ENCODE data around the gene ARHGAP33.

The ARHGAP33 gene, protein sequence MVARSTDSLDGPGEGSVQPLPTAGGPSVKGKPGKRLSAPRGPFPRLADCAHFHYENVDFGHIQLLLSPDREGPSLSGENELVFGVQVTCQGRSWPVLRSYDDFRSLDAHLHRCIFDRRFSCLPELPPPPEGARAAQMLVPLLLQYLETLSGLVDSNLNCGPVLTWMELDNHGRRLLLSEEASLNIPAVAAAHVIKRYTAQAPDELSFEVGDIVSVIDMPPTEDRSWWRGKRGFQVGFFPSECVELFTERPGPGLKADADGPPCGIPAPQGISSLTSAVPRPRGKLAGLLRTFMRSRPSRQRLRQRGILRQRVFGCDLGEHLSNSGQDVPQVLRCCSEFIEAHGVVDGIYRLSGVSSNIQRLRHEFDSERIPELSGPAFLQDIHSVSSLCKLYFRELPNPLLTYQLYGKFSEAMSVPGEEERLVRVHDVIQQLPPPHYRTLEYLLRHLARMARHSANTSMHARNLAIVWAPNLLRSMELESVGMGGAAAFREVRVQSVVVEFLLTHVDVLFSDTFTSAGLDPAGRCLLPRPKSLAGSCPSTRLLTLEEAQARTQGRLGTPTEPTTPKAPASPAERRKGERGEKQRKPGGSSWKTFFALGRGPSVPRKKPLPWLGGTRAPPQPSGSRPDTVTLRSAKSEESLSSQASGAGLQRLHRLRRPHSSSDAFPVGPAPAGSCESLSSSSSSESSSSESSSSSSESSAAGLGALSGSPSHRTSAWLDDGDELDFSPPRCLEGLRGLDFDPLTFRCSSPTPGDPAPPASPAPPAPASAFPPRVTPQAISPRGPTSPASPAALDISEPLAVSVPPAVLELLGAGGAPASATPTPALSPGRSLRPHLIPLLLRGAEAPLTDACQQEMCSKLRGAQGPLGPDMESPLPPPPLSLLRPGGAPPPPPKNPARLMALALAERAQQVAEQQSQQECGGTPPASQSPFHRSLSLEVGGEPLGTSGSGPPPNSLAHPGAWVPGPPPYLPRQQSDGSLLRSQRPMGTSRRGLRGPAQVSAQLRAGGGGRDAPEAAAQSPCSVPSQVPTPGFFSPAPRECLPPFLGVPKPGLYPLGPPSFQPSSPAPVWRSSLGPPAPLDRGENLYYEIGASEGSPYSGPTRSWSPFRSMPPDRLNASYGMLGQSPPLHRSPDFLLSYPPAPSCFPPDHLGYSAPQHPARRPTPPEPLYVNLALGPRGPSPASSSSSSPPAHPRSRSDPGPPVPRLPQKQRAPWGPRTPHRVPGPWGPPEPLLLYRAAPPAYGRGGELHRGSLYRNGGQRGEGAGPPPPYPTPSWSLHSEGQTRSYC

DNA sequence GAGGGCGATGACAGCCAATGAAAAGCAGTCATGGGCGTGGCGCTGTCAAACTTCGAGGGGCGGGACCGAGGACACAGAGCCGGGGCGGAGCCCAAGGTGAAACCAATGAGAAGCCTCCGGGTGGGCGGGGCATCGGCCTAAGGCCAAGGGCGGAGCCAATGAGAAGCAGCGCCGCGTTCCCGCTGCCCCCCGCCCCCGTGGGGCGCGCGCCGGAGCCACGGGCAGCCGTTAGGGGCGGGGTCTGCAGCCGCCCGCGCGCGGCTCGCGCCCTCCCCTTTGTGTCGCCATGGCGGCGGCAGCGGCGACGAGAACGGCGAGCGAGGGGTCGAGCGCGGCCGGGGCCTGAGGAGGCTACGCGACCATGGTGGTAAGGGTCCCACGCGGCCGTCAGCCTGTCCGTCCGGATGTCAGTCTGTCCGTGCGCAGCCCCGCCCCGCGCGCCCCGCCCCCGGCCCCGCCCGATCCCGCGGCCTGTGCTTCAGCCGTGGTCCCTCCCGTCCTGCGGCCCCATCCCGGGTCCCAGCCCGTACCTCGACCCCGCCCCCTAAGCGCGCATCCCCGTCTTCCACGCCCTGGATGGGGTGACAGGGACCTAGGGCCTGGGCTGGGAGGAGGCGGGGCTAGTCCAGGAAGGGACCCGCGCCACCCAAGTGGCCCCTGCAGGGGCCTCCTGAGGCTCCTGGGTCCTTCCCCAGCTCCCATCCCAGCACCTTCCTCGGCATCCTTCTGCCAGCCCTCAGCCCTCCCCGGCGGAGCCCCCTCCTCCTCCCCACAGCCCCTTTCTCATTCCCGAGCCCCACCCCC is at the start of gene ARHGAP33:
Gene ARHGAP33, plus strand, starts transcription at position 267 of the 804 bp plus-strand sequence. Its CDS starts 95 bp downstream, at position 362.
- Mint-ChIP-seq H3K9me3 (no peaks in the 10 kb centered on the region), H3K4me3 (peak within 1 kb of the TSS; percentile 92), H3K36me3 (ENCODE audit: low read depth) (peaks cover 17% of the 10 kb centered on the region), H3K27me3 (ENCODE audit: low read depth) (no peaks in the 10 kb centered on the region), H3K4me1 (ENCODE audit: low read depth) (peaks cover 18% of the 10 kb centered on the region), H3K27ac (peak within 1 kb of the TSS; percentile 88)
- peak; percentile 99 for DNase-seq (ENCODE audit: low spot score)

DNA sequence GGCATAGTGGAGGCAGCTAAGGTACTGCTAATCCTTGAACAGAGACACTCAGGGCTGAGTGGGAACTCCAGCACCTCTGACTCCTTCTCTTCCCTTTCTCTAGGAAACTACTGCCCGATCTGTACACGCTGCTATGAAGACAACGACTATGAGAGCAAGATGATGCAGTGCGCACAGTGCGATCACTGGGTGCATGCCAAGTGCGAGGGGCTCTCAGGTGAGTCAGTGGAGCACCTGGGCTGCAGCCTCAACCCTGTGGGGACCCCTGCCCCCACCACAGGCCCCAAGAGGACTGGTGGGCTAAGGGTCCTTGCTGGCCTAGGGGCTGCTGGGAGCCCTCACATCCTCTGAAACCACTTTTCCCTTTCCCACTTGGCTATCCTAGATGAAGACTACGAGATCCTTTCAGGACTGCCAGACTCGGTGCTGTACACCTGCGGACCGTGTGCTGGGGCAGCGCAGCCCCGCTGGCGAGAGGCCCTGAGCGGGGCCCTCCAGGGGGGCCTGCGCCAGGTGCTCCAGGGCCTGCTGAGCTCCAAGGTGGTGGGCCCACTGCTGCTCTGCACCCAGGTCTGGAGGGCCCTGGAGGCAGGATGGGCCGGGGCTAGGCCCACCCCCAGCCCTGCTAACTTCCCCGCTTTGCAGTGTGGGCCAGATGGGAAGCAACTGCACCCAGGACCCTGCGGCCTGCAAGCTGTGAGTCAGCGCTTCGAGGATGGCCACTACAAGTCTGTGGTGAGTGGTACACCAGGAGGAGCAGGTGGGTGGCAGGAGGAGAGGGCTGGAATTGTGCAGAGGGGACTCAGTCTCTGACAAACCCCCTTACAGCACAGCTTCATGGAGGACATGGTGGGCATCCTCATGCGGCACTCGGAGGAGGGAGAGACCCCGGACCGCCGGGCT is 48.1 kb upstream of the ARHGAP33 start:
- Mint-ChIP-seq H3K27me3 (ENCODE audit: low read depth) (no peaks in the 10 kb centered on the region), H3K4me3 (no peak overlapping the region), H3K27ac (no peak overlapping the region), H3K36me3 (ENCODE audit: low read depth) (peaks cover 78% of the 10 kb centered on the region), H3K9me3 (no peaks in the 10 kb centered on the region), H3K4me1 (ENCODE audit: low read depth) (no peaks in the 10 kb centered on the region)
- DNase-seq (ENCODE audit: low spot score) = no peak

DNA sequence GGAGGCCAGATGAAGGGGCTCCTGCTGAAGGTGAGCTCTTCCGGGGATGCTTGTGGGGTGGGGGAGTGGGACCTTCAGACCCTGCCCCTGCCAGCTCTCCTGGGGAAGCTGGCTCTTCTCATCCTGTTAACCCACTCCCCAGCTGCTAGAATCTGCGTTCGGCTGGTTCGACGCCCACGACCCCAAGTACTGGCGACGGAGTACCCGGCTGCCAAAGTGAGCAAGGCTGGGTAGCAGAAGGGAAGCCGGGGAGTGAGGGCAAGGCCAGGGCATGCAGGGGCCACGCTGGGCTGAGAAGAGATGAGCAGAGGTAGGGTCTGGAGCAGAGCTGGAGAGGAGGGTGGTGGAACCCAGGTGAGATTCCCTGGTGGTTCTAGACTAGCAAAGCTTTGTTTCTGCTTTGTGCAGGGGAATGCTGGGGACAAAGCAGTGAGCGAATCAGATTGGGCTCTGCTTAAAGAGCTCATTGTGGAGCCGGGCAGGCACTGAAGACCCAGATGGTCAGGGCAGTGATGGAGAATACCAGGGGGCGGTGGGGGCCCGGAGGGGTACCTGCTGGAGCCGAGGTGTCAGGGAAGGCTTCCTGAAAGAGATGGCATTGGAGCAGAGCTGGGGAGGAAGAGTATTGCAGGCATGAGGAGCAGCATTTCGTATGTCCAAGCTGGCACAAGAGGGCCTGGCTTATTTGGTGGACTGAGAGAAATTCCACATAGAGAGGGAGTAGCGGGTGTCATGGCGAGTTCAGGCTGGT is 47.2 kb upstream of the ARHGAP33 start:
- Mint-ChIP-seq H3K4me1 (ENCODE audit: low read depth) (no peaks in the 10 kb centered on the region), H3K9me3 (no peaks in the 10 kb centered on the region), H3K4me3 (no peak overlapping the region), H3K36me3 (ENCODE audit: low read depth) (peaks cover 72% of the 10 kb centered on the region), H3K27me3 (ENCODE audit: low read depth) (no peaks in the 10 kb centered on the region), H3K27ac (no peak overlapping the region)
- DNase-seq (ENCODE audit: low spot score) = no peak

DNA sequence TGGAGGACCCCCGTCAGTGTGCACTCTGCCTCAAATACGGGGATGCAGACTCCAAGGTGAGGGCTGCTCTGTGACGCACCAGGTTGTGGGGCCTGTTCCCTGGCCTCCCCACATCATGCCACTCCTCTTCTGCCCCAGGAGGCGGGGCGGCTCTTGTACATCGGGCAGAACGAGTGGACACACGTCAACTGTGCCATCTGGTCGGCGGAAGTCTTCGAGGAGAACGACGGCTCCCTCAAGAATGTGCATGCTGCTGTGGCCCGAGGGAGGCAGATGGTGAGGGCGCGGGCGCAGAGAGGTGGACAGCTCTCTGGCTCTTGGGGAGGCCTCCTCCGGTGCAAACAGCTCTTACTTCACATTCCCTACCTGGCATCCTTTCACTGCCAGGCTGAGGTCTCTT is 46.3 kb upstream of the ARHGAP33 start:
- no peak for DNase-seq (ENCODE audit: low spot score)
- Mint-ChIP-seq H3K4me1 (ENCODE audit: low read depth) (no peaks in the 10 kb centered on the region), H3K4me3 (no peak overlapping the region), H3K27me3 (ENCODE audit: low read depth) (no peaks in the 10 kb centered on the region), H3K9me3 (no peaks in the 10 kb centered on the region), H3K27ac (no peak overlapping the region), H3K36me3 (ENCODE audit: low read depth) (peaks cover 68% of the 10 kb centered on the region)

DNA sequence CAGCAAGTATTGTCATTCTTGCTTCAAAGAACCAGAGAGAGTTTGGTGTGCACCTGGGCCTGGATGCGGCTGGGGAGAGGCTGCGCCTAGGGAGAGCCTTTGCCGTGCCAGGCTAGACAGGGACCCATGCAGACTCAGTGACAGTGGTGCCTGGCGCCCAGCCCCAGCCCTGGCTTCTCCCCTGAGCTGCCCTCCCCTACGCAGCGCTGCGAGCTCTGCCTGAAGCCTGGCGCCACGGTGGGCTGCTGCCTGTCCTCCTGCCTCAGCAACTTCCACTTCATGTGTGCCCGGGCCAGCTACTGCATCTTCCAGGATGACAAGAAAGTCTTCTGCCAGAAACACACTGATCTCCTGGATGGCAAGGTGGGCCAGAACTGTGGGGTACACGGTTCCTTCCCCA is 45.6 kb upstream of the ARHGAP33 start:
- Mint-ChIP-seq H3K36me3 (ENCODE audit: low read depth) (peaks cover 70% of the 10 kb centered on the region), H3K27me3 (ENCODE audit: low read depth) (no peaks in the 10 kb centered on the region), H3K4me1 (ENCODE audit: low read depth) (no peaks in the 10 kb centered on the region), H3K9me3 (no peaks in the 10 kb centered on the region), H3K4me3 (no peak overlapping the region), H3K27ac (no peak overlapping the region)
- no peak for DNase-seq (ENCODE audit: low spot score)

DNA sequence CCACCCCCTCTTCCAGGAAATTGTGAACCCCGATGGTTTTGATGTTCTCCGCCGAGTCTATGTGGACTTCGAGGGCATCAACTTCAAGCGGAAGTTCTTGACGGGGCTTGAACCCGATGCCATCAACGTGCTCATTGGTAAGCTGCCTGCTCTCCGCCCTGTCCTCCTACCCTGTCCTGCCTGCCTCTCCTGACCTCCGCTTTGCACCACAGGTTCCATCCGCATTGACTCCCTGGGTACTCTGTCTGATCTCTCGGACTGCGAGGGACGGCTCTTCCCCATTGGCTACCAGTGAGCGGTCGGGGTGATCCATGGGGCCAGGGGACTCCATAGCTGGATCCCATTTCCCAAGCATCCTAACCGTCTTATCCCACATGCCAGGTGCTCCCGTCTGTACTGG is 45.0 kb upstream of the ARHGAP33 start:
- Mint-ChIP-seq H3K9me3 (no peaks in the 10 kb centered on the region), H3K4me1 (ENCODE audit: low read depth) (no peaks in the 10 kb centered on the region), H3K27ac (no peak overlapping the region), H3K4me3 (no peak overlapping the region), H3K36me3 (ENCODE audit: low read depth) (peaks cover 68% of the 10 kb centered on the region), H3K27me3 (ENCODE audit: low read depth) (no peaks in the 10 kb centered on the region)
- DNase-seq (ENCODE audit: low spot score) = no peak

DNA sequence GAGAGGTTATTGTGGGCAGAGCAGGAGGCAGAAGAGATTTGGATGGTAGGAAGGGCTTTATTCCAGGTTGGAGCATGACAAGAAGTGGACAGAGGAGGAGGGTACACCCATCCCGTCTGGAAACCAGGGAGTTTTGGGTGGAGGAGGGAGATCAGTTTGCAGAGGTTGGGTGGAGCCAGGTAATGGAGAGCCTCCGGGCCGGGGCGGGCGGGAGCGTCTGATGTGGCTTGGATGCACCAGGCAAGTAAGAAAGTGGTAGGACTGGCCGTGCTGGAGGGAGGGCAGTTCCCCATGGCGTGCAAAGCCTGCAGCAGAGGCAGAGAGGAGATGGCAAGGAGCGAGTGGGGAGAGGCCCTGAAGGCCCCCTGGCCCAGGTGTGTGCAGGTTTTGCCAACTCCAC is 44.0 kb upstream of the ARHGAP33 start:
- H3K4me1 Mint-ChIP-seq (ENCODE audit: low read depth) = no peaks in the 10 kb centered on the region
- H3K27ac Mint-ChIP-seq = no peak overlapping the region
- peaks cover 63% of the 10 kb centered on the region for H3K36me3 Mint-ChIP-seq (ENCODE audit: low read depth)
- H3K9me3 Mint-ChIP-seq = no peaks in the 10 kb centered on the region
- no peak overlapping the region for H3K4me3 Mint-ChIP-seq
- no peaks in the 10 kb centered on the region for H3K27me3 Mint-ChIP-seq (ENCODE audit: low read depth)
- DNase-seq (ENCODE audit: low spot score) = no peak

DNA sequence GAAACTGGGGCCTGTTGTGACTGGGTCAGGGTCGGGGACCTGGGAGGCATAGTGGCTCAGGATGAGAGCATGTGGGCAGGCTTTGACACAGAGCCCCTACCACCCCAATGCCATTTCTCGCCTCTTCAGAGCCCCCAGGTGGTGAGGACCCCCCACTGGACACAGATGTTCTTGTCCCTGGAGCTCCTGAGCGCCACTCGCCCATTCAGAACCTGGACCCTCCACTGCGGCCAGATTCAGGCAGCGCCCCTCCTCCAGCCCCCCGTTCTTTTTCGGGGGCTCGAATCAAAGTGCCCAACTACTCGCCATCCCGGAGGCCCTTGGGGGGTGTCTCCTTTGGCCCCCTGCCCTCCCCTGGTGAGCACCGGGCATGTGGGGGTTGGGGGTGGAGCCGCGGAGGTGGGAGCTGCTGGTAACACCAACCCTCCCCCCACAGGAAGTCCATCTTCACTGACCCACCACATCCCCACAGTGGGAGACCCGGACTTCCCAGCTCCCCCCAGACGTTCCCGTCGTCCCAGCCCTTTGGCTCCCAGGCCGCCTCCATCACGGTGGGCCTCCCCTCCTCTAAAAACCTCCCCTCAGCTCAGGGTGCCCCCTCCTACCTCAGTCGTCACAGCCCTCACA is 43.5 kb upstream of the ARHGAP33 start:
- no peak for DNase-seq (ENCODE audit: low spot score)
- Mint-ChIP-seq H3K9me3 (no peaks in the 10 kb centered on the region), H3K4me1 (ENCODE audit: low read depth) (peaks cover 3% of the 10 kb centered on the region), H3K27me3 (ENCODE audit: low read depth) (no peaks in the 10 kb centered on the region), H3K27ac (no peak overlapping the region), H3K4me3 (no peak overlapping the region), H3K36me3 (ENCODE audit: low read depth) (peaks cover 67% of the 10 kb centered on the region)

DNA sequence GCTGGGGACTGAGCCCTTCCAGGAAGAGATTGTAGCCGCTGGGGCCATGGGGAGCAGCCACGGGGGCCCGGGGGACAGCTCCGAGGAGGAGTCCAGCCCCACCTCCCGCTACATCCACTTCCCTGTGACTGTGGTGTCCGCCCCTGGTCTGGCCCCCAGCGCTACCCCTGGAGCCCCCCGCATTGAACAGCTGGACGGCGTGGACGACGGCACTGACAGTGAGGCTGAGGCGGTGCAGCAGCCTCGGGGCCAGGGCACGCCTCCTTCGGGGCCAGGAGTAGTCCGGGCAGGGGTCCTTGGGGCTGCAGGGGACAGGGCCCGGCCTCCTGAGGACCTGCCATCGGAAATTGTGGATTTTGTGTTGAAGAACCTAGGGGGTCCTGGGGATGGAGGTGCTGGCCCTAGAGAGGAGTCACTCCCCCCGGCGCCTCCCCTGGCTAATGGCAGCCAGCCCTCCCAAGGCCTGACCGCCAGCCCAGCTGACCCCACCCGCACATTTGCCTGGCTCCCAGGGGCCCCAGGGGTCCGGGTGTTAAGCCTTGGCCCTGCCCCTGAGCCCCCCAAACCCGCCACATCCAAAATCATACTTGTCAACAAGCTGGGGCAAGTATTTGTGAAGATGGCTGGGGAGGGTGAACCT is 42.7 kb upstream of the ARHGAP33 start:
- H3K9me3 Mint-ChIP-seq = no peaks in the 10 kb centered on the region
- no peak overlapping the region for H3K27ac Mint-ChIP-seq
- H3K27me3 Mint-ChIP-seq (ENCODE audit: low read depth) = no peaks in the 10 kb centered on the region
- DNase-seq (ENCODE audit: low spot score) = no peak
- peaks cover 7% of the 10 kb centered on the region for H3K4me1 Mint-ChIP-seq (ENCODE audit: low read depth)
- no peak overlapping the region for H3K4me3 Mint-ChIP-seq
- peaks cover 67% of the 10 kb centered on the region for H3K36me3 Mint-ChIP-seq (ENCODE audit: low read depth)

DNA sequence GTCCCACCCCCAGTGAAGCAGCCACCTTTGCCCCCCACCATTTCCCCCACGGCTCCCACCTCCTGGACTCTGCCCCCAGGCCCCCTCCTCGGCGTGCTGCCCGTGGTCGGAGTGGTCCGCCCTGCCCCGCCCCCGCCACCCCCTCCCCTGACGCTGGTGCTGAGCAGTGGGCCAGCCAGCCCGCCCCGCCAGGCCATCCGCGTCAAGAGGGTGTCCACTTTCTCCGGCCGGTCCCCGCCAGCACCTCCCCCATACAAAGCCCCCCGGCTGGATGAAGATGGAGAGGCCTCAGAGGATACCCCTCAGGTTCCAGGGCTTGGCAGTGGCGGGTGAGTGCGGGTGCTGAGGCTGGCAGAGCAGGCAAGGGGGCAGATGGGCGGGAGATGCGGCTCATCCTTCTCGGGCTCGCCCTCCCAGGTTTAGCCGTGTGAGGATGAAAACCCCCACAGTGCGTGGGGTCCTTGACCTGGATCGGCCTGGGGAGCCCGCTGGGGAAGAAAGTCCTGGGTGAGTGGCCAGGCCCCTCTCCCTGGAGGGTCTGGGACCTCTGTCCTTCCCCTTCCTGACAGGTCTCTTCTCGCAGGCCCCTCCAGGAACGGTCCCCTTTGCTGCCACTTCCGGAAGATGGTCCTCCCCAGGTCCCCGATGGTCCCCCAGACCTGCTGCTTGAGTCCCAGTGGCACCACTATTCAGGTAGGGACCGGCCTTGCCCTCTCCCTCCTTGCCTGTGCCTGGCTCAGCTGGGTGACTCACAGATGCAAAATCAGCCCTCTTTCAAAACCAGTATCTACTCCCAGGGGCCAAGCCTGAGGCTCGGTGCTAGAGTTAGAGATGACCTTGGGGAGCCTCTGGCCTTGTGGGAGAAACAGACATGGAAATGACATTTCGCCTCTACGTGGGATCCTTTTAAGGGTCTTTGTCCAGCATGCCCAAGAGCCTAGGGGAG is 41.9 kb upstream of the ARHGAP33 start:
- no peak for DNase-seq (ENCODE audit: low spot score)
- H3K4me1 Mint-ChIP-seq (ENCODE audit: low read depth) = peaks cover 7% of the 10 kb centered on the region
- no peak overlapping the region for H3K4me3 Mint-ChIP-seq
- H3K9me3 Mint-ChIP-seq = no peaks in the 10 kb centered on the region
- H3K27me3 Mint-ChIP-seq (ENCODE audit: low read depth) = no peaks in the 10 kb centered on the region
- H3K27ac Mint-ChIP-seq = no peak overlapping the region
- peaks cover 65% of the 10 kb centered on the region for H3K36me3 Mint-ChIP-seq (ENCODE audit: low read depth)

All from T-helper 2 cell treated with Interferon-gamma antibody and Interleukin-4, amounts not matched to agents 5 μg/mL and 100 μg/mL, for 36 hours (primary cell).